AG04449 (cell line): ENCODE data around the gene ARHGAP45.

ENCODE experiments used
- CTCF ChIA-PET: fragments of 350-600 bp; formaldehyde crosslinking; extraction: SDS; loops from one replicate; lab custom pipeline; 2021; ENCODE audit warnings: antibody characterized with exemption; lab: Yijun Ruan, JAX
- POLR2A ChIA-PET: fragments of 400-600, 350-600 bp; formaldehyde crosslinking; extraction: SDS; loops from one replicate; lab custom pipeline; 2020; ENCODE audit warnings: antibody characterized with exemption, inconsistent platforms; lab: Yijun Ruan, JAX
- DNase-seq: peaks from one replicate; pipeline ENCODE4 v3.0.0-alpha.2; 2010; ENCODE audit warnings: low read depth, low spot score
- H3K4me3 ChIP-seq: 2 replicates; pipeline ENCODE4 v1.5.1; 2011; ENCODE audit warnings: low read depth, mild to moderate bottlenecking, control low read depth, low read length
- TF ChIP-seq, protein P1 (sequence below): IDR thresholded peaks from one replicate; pipeline ENCODE4 v1.5.1; 2011; ENCODE audit warnings: mild to moderate bottlenecking, moderate library complexity, low read length, control low read depth, inconsistent platforms; ENCODE audit not compliant: insufficient read depth; ENCODE audit errors: missing control alignments

Gene ARHGAP45

GRCh38 chr19:1115646-1116420, 48.9 kb downstream of the ARHGAP45 start:
- H3K4me3 ChIP-seq, result no peak overlapping the region
- no peak for DNase-seq
- POLR2A ChIA-PET, result no interaction called here
- CTCF ChIA-PET, result interaction anchor here (1.0 to 6.0 kb wide), 3 partner anchors 62 to 125 kb away, joined by 3 to 97 read pairs (median 4); no protein-coding TSS in a partner anchor
- TF ChIP-seq, protein P1, sequence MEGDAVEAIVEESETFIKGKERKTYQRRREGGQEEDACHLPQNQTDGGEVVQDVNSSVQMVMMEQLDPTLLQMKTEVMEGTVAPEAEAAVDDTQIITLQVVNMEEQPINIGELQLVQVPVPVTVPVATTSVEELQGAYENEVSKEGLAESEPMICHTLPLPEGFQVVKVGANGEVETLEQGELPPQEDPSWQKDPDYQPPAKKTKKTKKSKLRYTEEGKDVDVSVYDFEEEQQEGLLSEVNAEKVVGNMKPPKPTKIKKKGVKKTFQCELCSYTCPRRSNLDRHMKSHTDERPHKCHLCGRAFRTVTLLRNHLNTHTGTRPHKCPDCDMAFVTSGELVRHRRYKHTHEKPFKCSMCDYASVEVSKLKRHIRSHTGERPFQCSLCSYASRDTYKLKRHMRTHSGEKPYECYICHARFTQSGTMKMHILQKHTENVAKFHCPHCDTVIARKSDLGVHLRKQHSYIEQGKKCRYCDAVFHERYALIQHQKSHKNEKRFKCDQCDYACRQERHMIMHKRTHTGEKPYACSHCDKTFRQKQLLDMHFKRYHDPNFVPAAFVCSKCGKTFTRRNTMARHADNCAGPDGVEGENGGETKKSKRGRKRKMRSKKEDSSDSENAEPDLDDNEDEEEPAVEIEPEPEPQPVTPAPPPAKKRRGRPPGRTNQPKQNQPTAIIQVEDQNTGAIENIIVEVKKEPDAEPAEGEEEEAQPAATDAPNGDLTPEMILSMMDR, result no peak

- ChIA-PET POLR2A (no interaction called here), CTCF (interaction anchor here (0.6 to 6.0 kb wide), 6 partner anchors 12 to 124 kb away, joined by 3 to 97 read pairs (median 3); no protein-coding TSS in a partner anchor)
- no peak for DNase-seq
- TF ChIP-seq, protein P1, result no peak
- H3K4me3 ChIP-seq, result no peak overlapping the region
These were observed 50.0 kb downstream of the ARHGAP45 start for GRCh38 chr19:1116726-1117581.

DNA sequence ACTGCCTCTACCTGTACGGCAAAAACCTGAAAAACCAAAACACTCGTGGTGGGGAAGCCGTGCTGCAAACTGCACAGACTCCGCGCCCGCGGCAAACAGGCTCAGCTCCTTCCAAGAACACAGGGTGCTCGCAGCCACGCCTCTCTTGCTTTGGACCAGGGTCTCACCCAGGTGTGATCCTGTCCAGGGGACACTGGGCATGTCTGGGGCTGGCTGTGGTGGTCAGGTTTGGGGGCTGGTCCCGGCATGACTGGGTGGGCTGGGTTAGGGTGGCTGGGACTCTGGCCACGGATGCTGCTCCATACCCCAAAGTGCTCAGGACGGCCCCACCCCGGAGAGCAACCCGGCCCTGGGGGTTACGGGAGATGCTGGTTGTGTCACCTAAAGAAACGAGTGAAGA, 50.7 kb downstream of the ARHGAP45 start:
- TF ChIP-seq, protein P1, result no peak
- no peak overlapping the region for H3K4me3 ChIP-seq
- CTCF ChIA-PET, result interaction anchor here (0.9 to 1.6 kb wide), 3 partner anchors 11 to 123 kb away, joined by 3 read pairs; no protein-coding TSS in a partner anchor
- POLR2A ChIA-PET, result no interaction called here
- DNase-seq, result no peak

DNA sequence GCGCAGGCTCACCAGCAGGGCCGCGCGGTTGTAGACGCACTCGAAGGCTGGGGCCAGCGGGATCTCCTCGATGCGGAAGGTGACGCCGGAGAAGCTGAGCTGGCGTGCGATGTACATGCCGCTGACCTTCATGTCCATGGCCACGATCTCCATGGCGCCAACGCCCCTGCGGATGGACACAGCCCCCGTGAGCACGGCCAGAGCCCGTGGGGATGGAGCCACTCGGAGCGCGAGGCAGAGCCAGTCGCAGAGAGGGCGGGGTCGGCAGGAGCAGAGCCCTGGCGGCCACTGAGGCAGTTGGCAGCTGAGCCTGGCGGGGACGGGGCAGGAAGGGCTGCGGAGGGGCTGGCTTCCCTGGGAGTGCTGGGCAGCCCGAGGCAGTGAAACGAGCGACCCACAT, 52.0 kb downstream of the ARHGAP45 start:
- CTCF ChIA-PET, result no interaction called here
- DNase-seq, result no peak
- H3K4me3 ChIP-seq, result no peak overlapping the region
- TF ChIP-seq, protein P1, result no peak
- POLR2A ChIA-PET, result no interaction called here

DNA sequence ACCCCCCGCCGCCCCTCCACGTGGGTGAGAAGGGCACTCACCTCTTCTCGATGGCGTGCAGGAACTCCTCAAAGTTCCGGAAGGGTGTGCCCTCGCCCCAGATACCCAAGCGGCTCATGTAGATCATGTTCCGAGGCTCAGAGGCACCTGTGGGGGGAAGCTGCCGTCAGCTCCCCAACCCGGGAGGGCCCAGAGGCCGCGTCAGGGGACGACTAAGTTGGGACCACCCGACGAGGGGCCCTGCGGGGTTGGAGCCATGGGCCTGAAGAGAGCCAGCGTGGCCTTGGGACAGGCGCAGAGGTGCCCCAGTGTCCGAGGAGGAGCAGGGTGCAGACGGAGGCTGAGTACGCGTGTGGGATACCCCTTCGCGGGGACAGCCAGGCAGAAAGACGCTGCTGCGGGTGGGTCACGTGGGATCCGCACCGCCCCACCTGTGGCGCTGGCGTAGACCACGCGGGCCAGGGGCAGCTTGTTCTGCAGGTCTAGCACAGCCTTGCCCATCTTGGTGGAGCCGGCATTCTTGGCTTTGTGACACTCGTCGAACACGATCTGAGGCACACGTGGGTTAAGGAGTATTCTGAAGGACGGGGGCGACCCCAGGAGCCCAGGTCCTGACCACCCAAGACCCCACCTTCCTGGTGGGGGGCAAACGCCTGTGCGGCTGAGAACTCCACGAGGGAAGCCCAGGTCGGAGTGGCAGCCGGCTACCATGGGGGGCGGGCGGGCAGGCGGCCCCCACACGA, 52.7 kb downstream of the ARHGAP45 start:
- TF ChIP-seq, protein P1, result no peak
- ChIA-PET CTCF (no interaction called here), POLR2A (no interaction called here)
- no peak for DNase-seq
- H3K4me3 ChIP-seq, result no peak overlapping the region
